GM23248 (cell line): Measurements from ENCODE around the gene QRICH2. TPM values are rescaled to one million over a fixed set of nuclear protein-coding genes. Genes with fewer than 3 reads are reported as not detected.

Experiments
- DNase-seq: peaks from one replicate; pipeline ENCODE4 v3.0.0-alpha.2; 2015
- H2AFZ ChIP-seq: fragments of 200-600 bp; sonication (generic); 2 replicates; pipeline ENCODE4 v1.6.1; 2016; ENCODE audit warnings: antibody characterized with exemption
- H3F3A ChIP-seq: fragments of 200-600 bp; sonication (generic); 2 replicates; pipeline ENCODE4 v1.6.1; 2016; ENCODE audit warnings: mild to moderate bottlenecking, antibody characterized with exemption, mixed run types; ENCODE audit not compliant: insufficient read depth
- H3K27ac ChIP-seq: fragments of 200-600 bp; sonication (generic); 2 replicates; pipeline ENCODE4 v1.5.1; 2016; ENCODE audit warnings: mild to moderate bottlenecking
- H3K27me3 ChIP-seq: fragments of 200-600 bp; sonication (generic); replicated peaks from 2 replicates; pipeline ENCODE4 v1.6.1; 2016; ENCODE audit warnings: mild to moderate bottlenecking; ENCODE audit not compliant: insufficient read depth
- H3K36me3 ChIP-seq: fragments of 200-600 bp; sonication (generic); 2 replicates; pipeline ENCODE4 v1.6.1; 2016; ENCODE audit warnings: low read depth, mild to moderate bottlenecking
- H3K4me1 ChIP-seq: fragments of 200-600 bp; sonication (generic); 2 replicates; pipeline ENCODE4 v1.6.1; 2016; ENCODE audit warnings: mild to moderate bottlenecking; ENCODE audit not compliant: insufficient read depth
- H3K4me2 ChIP-seq: fragments of 200-600 bp; sonication (generic); one replicate; pipeline ENCODE4 v1.6.1; 2016; ENCODE audit warnings: mild to moderate bottlenecking; ENCODE audit not compliant: unreplicated experiment
- H3K4me3 ChIP-seq: fragments of 200-600 bp; sonication (generic); 2 replicates; pipeline ENCODE4 v1.5.1; 2016; ENCODE audit warnings: mild to moderate bottlenecking
- H3K79me2 ChIP-seq: fragments of 200-600 bp; sonication (generic); 2 replicates; pipeline ENCODE4 v1.6.1; 2016; ENCODE audit warnings: mild to moderate bottlenecking; ENCODE audit not compliant: insufficient read depth
- H3K9ac ChIP-seq: fragments of 200-600 bp; sonication (generic); 2 replicates; pipeline ENCODE4 v1.6.1; 2016; ENCODE audit warnings: mild to moderate bottlenecking
- H3K9me2 ChIP-seq: fragments of 200-600 bp; sonication (generic); 2 replicates; pipeline ENCODE4 v1.6.1; 2016; ENCODE audit warnings: mixed run types, mild to moderate bottlenecking, moderate library complexity; ENCODE audit not compliant: insufficient read depth
- H3K9me3 ChIP-seq: fragments of 200-600 bp; sonication (generic); one replicate; pipeline ENCODE4 v1.6.1; 2017; ENCODE audit warnings: low read depth
- H4K20me1 ChIP-seq: fragments of 200-600 bp; sonication (generic); 2 replicates; pipeline ENCODE4 v1.6.0; 2016; ENCODE audit not compliant: insufficient read depth
- EZH2 ChIP-seq: fragments of 200-600 bp; sonication (generic); IDR thresholded peaks from 2 replicates; pipeline ENCODE4 v1.6.1; 2018; ENCODE audit warnings: antibody characterized with exemption, mild to moderate bottlenecking; ENCODE audit not compliant: insufficient read depth, poor library complexity, severe bottlenecking
- EZH2phosphoT487 ChIP-seq: fragments of 200-600 bp; sonication (generic); IDR thresholded peaks from 2 replicates; pipeline ENCODE4 v1.6.1; 2018; ENCODE audit warnings: antibody characterized with exemption, moderate library complexity, mild to moderate bottlenecking, low read depth; ENCODE audit not compliant: insufficient read depth
- WGBS, 2 experiments: methylation state at CpG; one replicate each; pipeline ENCODE4 v1.1.6; 2015 to 2017; ENCODE audit warnings: low lambda C conversion rate in 2 of 2, low coverage in 1 of 2; ENCODE audit errors: missing lambda C conversion rate in 2 of 2; 5-methylcytosine and 5-hydroxymethylcytosine counted together
- in situ Hi-C: fragments of 300-500 bp; cut with MboI; formaldehyde crosslinking; loops from 2 replicates; pipeline ENCODE4 v1.15.0; 2020
- polyA plus RNA-seq: library from polyadenylated mRNA; unstranded; fragments of >200 nt; fragmentation: Nextera tagmentation; extraction: Ambion mirVana; gene quantifications from 2 replicates; pipeline ENCODE4 v1.2.1, GENCODE V29; 2016
- total RNA-seq: library from RNA; depleted of rRNA; stranded (reverse); fragments of >200 nt; shearing (Covaris generic); gene quantifications from 2 replicates; pipeline ENCODE4 v1.2.3, GENCODE V29; 2014

The QRICH2 gene
- total and polyA plus RNA-seq, 2 experiments from 2014 or later, result 1.3 to 4.0 TPM

GRCh38 chr17:76275382-76276068 is 32.6 kb downstream of the QRICH2 start:
- no peaks in the 10 kb centered on the region for H3K9me2 ChIP-seq
- H3K27me3 ChIP-seq, result no peaks in the 10 kb centered on the region
- no peaks in the 10 kb centered on the region for H3F3A ChIP-seq
- no peak overlapping the region for H3K27ac ChIP-seq
- in situ Hi-C loops, result loop anchor here (25.0 kb wide), 1 partner anchor 363 kb away; the partner anchor contains the start of gene MRPL38
- no peaks in the 10 kb centered on the region for H3K36me3 ChIP-seq
- TF ChIP-seq EZH2phosphoT487, result no peak
- no peak for TF ChIP-seq EZH2
- no peak overlapping the region for H3K4me3 ChIP-seq
- no peak overlapping the region for H3K9ac ChIP-seq
- 90 to 91% methylated on average over 20 to 22 of the region's 22 CpGs for WGBS, 2 experiments
- no peak overlapping the region for H2AFZ ChIP-seq
- no peaks in the 10 kb centered on the region for H3K9me3 ChIP-seq
- no peaks in the 10 kb centered on the region for H4K20me1 ChIP-seq
- peaks cover 9% of the 10 kb centered on the region for H3K4me1 ChIP-seq
- H3K79me2 ChIP-seq, result no peaks in the 10 kb centered on the region
- DNase-seq, result no peak
- no peak overlapping the region for H3K4me2 ChIP-seq

DNA sequence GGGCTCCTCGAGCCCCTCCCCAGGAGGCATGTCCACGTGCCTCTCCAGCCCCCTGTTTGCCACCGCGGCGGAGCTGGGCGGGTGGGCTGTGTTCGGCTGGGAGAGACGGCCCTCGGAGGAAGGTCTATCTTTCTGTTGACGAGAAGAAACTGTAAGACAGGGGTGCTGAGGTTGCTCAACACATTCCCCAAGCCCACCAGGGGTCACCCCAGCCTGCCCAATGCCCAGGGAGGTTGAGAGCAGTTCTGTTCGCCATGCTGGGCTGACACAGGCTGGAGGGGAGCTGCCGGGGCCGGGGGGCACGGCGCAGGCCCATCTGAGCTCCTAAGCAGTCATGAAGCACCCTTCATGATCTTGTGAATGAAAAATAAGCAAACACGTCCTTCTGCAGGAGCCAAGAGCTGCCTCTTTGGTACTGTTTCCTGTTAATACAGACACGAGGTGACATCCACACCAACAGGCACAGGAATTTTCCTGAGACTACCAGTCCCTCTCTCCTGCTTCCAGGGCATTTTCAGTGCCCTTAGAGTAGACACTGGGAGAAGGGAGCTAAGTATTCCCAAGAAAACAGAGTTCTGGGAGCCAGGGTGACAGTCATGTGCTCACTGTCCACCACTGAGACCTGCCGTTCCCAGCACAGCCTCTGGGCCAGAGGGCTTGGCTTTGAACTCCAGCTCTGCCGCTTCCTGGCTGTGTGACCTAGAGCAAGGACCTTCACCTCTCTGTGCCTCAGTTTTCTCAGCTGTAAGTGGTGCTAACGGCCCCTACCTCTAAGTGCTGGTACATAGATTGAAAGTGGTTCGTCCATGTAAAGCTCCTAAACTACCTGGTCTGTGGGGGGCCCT is 33.7 kb downstream of the QRICH2 start:
- Histone ChIP-seq H3K4me3 (no peak overlapping the region), H3F3A (no peaks in the 10 kb centered on the region), H2AFZ (no peak overlapping the region), H3K9ac (no peak overlapping the region), H3K79me2 (peaks cover 6% of the 10 kb centered on the region), H3K4me2 (no peak overlapping the region), H3K4me1 (peaks cover 9% of the 10 kb centered on the region), H3K27me3 (no peaks in the 10 kb centered on the region), H3K9me2 (no peaks in the 10 kb centered on the region), H3K27ac (no peak overlapping the region), H3K9me3 (no peaks in the 10 kb centered on the region), H3K36me3 (no peaks in the 10 kb centered on the region), H4K20me1 (no peaks in the 10 kb centered on the region)
- 71 to 75% methylated on average over 19 to 21 of the region's 21 CpGs for WGBS, 2 experiments
- in situ Hi-C loops, result no loop called here
- TF ChIP-seq EZH2phosphoT487, result no peak
- TF ChIP-seq EZH2, result no peak
- no peak for DNase-seq

- 85 to 90% methylated on average over 25 to 26 of the region's 26 CpGs for WGBS, 2 experiments
- no peak for DNase-seq
- no peak for TF ChIP-seq EZH2phosphoT487
- no peak for TF ChIP-seq EZH2
- Histone ChIP-seq H4K20me1 (no peaks in the 10 kb centered on the region), H3K9me2 (no peaks in the 10 kb centered on the region), H3K4me3 (no peak overlapping the region), H3K27me3 (no peaks in the 10 kb centered on the region), H3K27ac (no peak overlapping the region), H3K4me1 (peaks cover 9% of the 10 kb centered on the region), H3K36me3 (no peaks in the 10 kb centered on the region), H3K4me2 (no peak overlapping the region), H3F3A (no peaks in the 10 kb centered on the region), H2AFZ (no peak overlapping the region), H3K9ac (no peak overlapping the region), H3K9me3 (no peaks in the 10 kb centered on the region), H3K79me2 (peaks cover 14% of the 10 kb centered on the region)
- in situ Hi-C loops, result no loop called here
Measured at GRCh38 chr17:76273445-76274111, 34.5 kb downstream of the QRICH2 start.
